Mucosa of stomach (tissue), 1 donor: Measurements from ENCODE around the gene GRIK1.

Experiments
- H3K27me3 ChIP-seq: one replicate; pipeline ENCODE4 v1.7.0; 2013; ENCODE audit warnings: mild to moderate bottlenecking, low read length; ENCODE audit not compliant: control insufficient read depth, insufficient read depth
- H3K36me3 ChIP-seq: one replicate; pipeline ENCODE4 v1.7.0; 2013; ENCODE audit warnings: low read length; ENCODE audit not compliant: control insufficient read depth, insufficient read depth
- H3K4me1 ChIP-seq: one replicate; pipeline ENCODE4 v1.7.0; 2013; ENCODE audit warnings: mild to moderate bottlenecking, low read length; ENCODE audit not compliant: control insufficient read depth, insufficient read depth
- H3K4me3 ChIP-seq: one replicate; pipeline ENCODE4 v1.7.0; 2013; ENCODE audit warnings: low read length
- H3K9ac ChIP-seq: one replicate; pipeline ENCODE4 v1.7.0; 2013; ENCODE audit warnings: mild to moderate bottlenecking, low read length, moderate library complexity
- H3K9me3 ChIP-seq: one replicate; pipeline ENCODE4 v1.7.0; 2013; ENCODE audit warnings: mild to moderate bottlenecking, low read length, moderate library complexity; ENCODE audit not compliant: control insufficient read depth
- donor health status: Pancreatic carcinoma.

GRIK1 gene

GRCh38 chr21:29641635-29642550, 297.9 kb downstream of the GRIK1 start:
- H3K4me3 ChIP-seq, result no peak overlapping the region
- no peaks in the 10 kb centered on the region for H3K36me3 ChIP-seq
- no peaks in the 10 kb centered on the region for H3K9me3 ChIP-seq
- H3K27me3 ChIP-seq, result no peaks in the 10 kb centered on the region
- H3K4me1 ChIP-seq, result no peaks in the 10 kb centered on the region
- no peak overlapping the region for H3K9ac ChIP-seq

GRCh38 chr21:29641001-29641634, 298.7 kb downstream of the GRIK1 start:
- Histone ChIP-seq H3K4me3 (no peak overlapping the region), H3K9me3 (no peaks in the 10 kb centered on the region), H3K4me1 (no peaks in the 10 kb centered on the region), H3K36me3 (no peaks in the 10 kb centered on the region), H3K9ac (no peak overlapping the region), H3K27me3 (no peaks in the 10 kb centered on the region)

DNA sequence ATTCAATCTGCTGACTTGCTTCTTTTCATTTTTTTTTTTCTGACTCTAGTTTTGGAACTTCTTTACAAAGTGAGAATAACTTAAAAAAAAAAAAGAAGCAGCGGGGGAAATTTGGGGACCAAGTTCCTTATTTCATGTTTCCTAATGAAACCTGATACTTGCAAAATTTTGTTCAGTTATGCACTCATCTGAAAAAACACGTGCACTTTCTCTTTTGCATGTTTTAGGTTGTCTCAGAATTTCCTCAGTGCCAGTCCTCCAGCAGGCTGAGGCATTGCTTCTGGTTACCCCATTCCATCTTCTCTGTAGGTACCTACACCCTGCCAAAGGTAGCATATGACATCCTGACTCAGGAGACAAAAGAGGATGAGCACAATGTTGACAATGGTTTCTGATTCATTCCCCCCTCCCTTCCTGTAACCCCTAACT, 299.7 kb downstream of the GRIK1 start:
- no peaks in the 10 kb centered on the region for H3K4me1 ChIP-seq
- no peaks in the 10 kb centered on the region for H3K9me3 ChIP-seq
- H3K4me3 ChIP-seq, result no peak overlapping the region
- no peaks in the 10 kb centered on the region for H3K27me3 ChIP-seq
- no peak overlapping the region for H3K9ac ChIP-seq
- H3K36me3 ChIP-seq, result no peaks in the 10 kb centered on the region

GRCh38 chr21:29639366-29640079, 300.3 kb downstream of the GRIK1 start:
- no peaks in the 10 kb centered on the region for H3K36me3 ChIP-seq
- H3K9me3 ChIP-seq, result no peaks in the 10 kb centered on the region
- no peaks in the 10 kb centered on the region for H3K4me1 ChIP-seq
- no peak overlapping the region for H3K9ac ChIP-seq
- no peak overlapping the region for H3K4me3 ChIP-seq
- H3K27me3 ChIP-seq, result no peaks in the 10 kb centered on the region

GRCh38 chr21:29638761-29639327, 301.0 kb downstream of the GRIK1 start:
- H3K9ac ChIP-seq, result no peak overlapping the region
- H3K36me3 ChIP-seq, result no peaks in the 10 kb centered on the region
- H3K9me3 ChIP-seq, result no peaks in the 10 kb centered on the region
- no peaks in the 10 kb centered on the region for H3K27me3 ChIP-seq
- no peak overlapping the region for H3K4me3 ChIP-seq
- H3K4me1 ChIP-seq, result no peaks in the 10 kb centered on the region

DNA sequence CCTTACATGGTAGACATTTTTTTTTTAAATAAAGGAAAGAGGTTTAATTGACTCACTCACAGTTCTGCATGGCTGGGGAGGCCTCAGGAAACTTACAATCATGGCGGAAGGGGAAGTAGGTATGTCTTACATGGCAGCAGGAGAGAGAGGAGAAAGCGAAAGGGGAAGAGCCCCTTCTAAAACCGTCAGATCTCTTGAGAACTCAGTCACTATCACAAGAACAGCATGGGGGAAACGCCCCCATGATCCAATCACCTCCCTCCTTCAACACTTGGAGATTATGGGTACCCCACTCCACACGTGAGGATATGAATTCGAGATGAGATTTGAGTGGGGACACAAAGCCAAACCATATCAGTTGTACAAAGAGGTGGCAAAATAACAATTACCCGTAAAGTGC, 301.7 kb downstream of the GRIK1 start:
- no peak overlapping the region for H3K4me3 ChIP-seq

DNA sequence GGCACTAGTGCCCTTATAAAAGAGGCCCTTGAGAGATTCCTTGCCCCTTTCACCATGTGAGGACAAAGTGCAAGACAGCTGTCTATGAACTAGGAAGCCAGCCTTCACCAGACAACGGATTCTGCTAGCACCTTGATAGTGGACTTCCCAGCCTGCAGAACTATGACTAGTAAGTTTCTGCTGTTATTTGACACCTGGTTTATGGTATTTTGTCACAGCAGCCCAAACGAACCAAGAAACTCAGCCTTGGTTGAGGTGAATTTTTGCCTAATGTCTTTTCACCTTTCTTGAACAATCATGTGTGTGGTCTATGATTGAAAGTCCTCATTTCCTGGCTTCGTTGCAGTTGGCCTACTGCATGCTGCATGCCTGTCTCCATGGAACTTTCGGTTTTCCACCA, 302.2 kb downstream of the GRIK1 start:
- Histone ChIP-seq H3K36me3 (no peaks in the 10 kb centered on the region), H3K9ac (no peak overlapping the region), H3K4me3 (no peak overlapping the region), H3K9me3 (no peaks in the 10 kb centered on the region), H3K27me3 (no peaks in the 10 kb centered on the region), H3K4me1 (no peaks in the 10 kb centered on the region)

More for the DNA sequence above, 301.7 kb downstream of the GRIK1 start:
- Histone ChIP-seq H3K9ac (no peak overlapping the region), H3K36me3 (no peaks in the 10 kb centered on the region), H3K4me1 (no peaks in the 10 kb centered on the region), H3K27me3 (no peaks in the 10 kb centered on the region), H3K9me3 (no peaks in the 10 kb centered on the region)

DNA sequence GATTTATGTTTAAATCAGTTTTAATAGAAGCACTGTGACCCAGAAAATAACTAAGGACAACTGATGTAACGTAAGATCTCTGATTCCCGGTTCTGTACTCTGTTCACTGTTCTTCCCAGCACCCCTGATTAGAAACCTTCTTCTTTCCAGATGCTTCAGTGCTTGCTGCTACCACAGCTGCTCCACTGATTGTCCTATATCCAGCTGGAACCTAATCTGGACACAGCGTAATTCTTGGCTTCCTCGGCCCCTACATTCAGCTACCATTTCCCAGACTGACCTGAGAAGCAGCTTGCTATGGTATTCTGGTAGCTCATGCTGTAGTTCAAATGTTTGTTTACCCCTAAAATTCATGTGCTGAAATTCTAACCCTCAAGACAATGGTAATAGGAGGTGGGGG, 302.7 kb downstream of the GRIK1 start:
- Histone ChIP-seq H3K9ac (no peak overlapping the region), H3K9me3 (no peaks in the 10 kb centered on the region), H3K27me3 (no peaks in the 10 kb centered on the region), H3K4me1 (no peaks in the 10 kb centered on the region), H3K36me3 (no peaks in the 10 kb centered on the region), H3K4me3 (no peak overlapping the region)

- Histone ChIP-seq H3K4me3 (no peak overlapping the region), H3K27me3 (no peaks in the 10 kb centered on the region), H3K4me1 (no peaks in the 10 kb centered on the region), H3K9me3 (no peaks in the 10 kb centered on the region), H3K36me3 (no peaks in the 10 kb centered on the region), H3K9ac (no peak overlapping the region)
Measured at GRCh38 chr21:29634418-29634817, 305.4 kb downstream of the GRIK1 start.

DNA sequence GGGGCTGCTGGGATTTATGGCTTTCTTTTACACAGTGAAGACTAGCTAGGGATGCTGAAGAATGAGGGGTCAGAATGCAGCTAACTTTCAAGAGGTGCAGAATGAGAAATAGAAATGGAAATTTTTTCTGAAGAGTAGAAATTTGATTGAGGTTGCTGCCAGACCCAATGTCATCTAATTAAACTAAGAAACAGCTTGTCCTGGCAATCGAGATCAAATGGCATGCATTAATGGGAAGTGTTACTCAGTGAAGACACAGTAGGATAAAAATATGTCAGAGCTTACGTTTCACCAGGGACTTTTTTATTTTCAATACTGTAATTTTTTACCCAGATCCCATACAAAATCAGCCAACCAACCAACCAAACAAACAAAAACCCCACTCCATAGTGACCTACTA, 306.0 kb downstream of the GRIK1 start:
- Histone ChIP-seq H3K36me3 (no peaks in the 10 kb centered on the region), H3K4me1 (no peaks in the 10 kb centered on the region), H3K9me3 (no peaks in the 10 kb centered on the region), H3K9ac (no peak overlapping the region), H3K27me3 (no peaks in the 10 kb centered on the region), H3K4me3 (no peak overlapping the region)

GRCh38 chr21:29630441-29630840, 309.4 kb downstream of the GRIK1 start:
- H3K9ac ChIP-seq, result no peak overlapping the region

GRCh38 chr21:29627905-29628304, 311.9 kb downstream of the GRIK1 start:
- no peaks in the 10 kb centered on the region for H3K36me3 ChIP-seq
- no peak overlapping the region for H3K9ac ChIP-seq
- H3K4me1 ChIP-seq, result peaks cover 5% of the 10 kb centered on the region
- no peaks in the 10 kb centered on the region for H3K9me3 ChIP-seq
- H3K27me3 ChIP-seq, result no peaks in the 10 kb centered on the region
- no peak overlapping the region for H3K4me3 ChIP-seq

More at GRCh38 chr21:29630441-29630840, 309.4 kb downstream of the GRIK1 start:
- Histone ChIP-seq H3K27me3 (no peaks in the 10 kb centered on the region), H3K36me3 (no peaks in the 10 kb centered on the region), H3K4me3 (no peak overlapping the region), H3K9me3 (no peaks in the 10 kb centered on the region), H3K4me1 (peaks cover 5% of the 10 kb centered on the region)
